ENCODE results near the gene ACOX2. TPM values are rescaled to one million over a fixed set of nuclear protein-coding genes. Genes with fewer than 3 reads are reported as not detected.

Gene ACOX2
- total and polyA plus RNA-seq, 5 donors, result 23.4 to 42.2 (median 39.9) TPM

GRCh38 chr3:58522759-58523425, 14.1 kb downstream of the ACOX2 start:
- no peak for DNase-seq
- no peak overlapping the region for H3K27ac ChIP-seq (ENCODE audit: low read length)

GRCh38 chr3:58521917-58522631, 14.9 kb downstream of the ACOX2 start:
- 76% methylated on average over 10 of the region's 10 CpGs for WGBS
- no peaks in the 10 kb centered on the region for H3K27me3 ChIP-seq (ENCODE audit: control insufficient read depth, insufficient read depth)
- ATAC-seq (peak in 1 of 2 donors; percentile 25), DNase-seq (no peak)
- no peaks in the 10 kb centered on the region for H3K4me1 ChIP-seq (ENCODE audit: control insufficient read depth, insufficient read depth, low read length)
- no peak overlapping the region for H3K4me3 ChIP-seq (ENCODE audit: low read length)
- H3K27ac ChIP-seq (ENCODE audit: low read length), result no peak overlapping the region
- intact Hi-C loops (cut with DNase I), result loop anchor here in 1 of 4 donors (10.0 kb wide), 1 partner anchor 207 kb away; no protein-coding TSS in a partner anchor
- H3K9me3 ChIP-seq (ENCODE audit: control insufficient read depth, low read length), result no peaks in the 10 kb centered on the region

More at GRCh38 chr3:58522759-58523425, 14.1 kb downstream of the ACOX2 start:
- intact Hi-C loops (cut with DNase I), result loop anchor here in 1 of 4 donors (10.0 kb wide), 1 partner anchor 208 kb away; no protein-coding TSS in a partner anchor
- Histone ChIP-seq H3K27me3 (ENCODE audit: control insufficient read depth, insufficient read depth) (no peaks in the 10 kb centered on the region), H3K4me1 (ENCODE audit: control insufficient read depth, insufficient read depth, low read length) (no peaks in the 10 kb centered on the region), H3K4me3 (ENCODE audit: low read length) (no peak overlapping the region), H3K9me3 (ENCODE audit: control insufficient read depth, low read length) (no peaks in the 10 kb centered on the region)
- ATAC-seq, result no peak
- WGBS, result 78% methylated on average over 5 of the region's 5 CpGs

- H3K27me3 ChIP-seq (ENCODE audit: control insufficient read depth, insufficient read depth), result no peaks in the 10 kb centered on the region
- no peak overlapping the region for H3K27ac ChIP-seq (ENCODE audit: low read length)
- WGBS, result 91% methylated on average over 3 of the region's 3 CpGs
- ATAC-seq (no peak), DNase-seq (no peak)
- no peaks in the 10 kb centered on the region for H3K9me3 ChIP-seq (ENCODE audit: control insufficient read depth, low read length)
- H3K4me1 ChIP-seq (ENCODE audit: control insufficient read depth, insufficient read depth, low read length), result no peaks in the 10 kb centered on the region
- intact Hi-C loops (cut with DNase I), result loop anchor here in 1 of 4 donors (10.0 kb wide), 1 partner anchor 207 kb away; no protein-coding TSS in a partner anchor
- no peak overlapping the region for H3K4me3 ChIP-seq (ENCODE audit: low read length)
Observed at GRCh38 chr3:58521336-58521670, 15.7 kb downstream of the ACOX2 start.

- WGBS, result 56% methylated on average over 8 of the region's 8 CpGs
- ATAC-seq, result no peak
Observed at GRCh38 chr3:58520403-58521335, 16.3 kb downstream of the ACOX2 start.

GRCh38 chr3:58519668-58520402, 17.2 kb downstream of the ACOX2 start:
- no peak overlapping the region for H3K27ac ChIP-seq (ENCODE audit: low read length)
- H3K9me3 ChIP-seq (ENCODE audit: control insufficient read depth, low read length), result no peaks in the 10 kb centered on the region
- no peaks in the 10 kb centered on the region for H3K4me1 ChIP-seq (ENCODE audit: control insufficient read depth, insufficient read depth, low read length)
- WGBS, result 82% methylated on average over 6 of the region's 6 CpGs
- no peak for ATAC-seq
- no peak overlapping the region for H3K4me3 ChIP-seq (ENCODE audit: low read length)
- intact Hi-C loops (cut with DNase I), result loop anchor here in 1 of 4 donors (10.0 kb wide), 1 partner anchor 205 kb away; no protein-coding TSS in a partner anchor
- no peaks in the 10 kb centered on the region for H3K27me3 ChIP-seq (ENCODE audit: control insufficient read depth, insufficient read depth)
- no peak for DNase-seq

More at GRCh38 chr3:58520403-58521335, 16.3 kb downstream of the ACOX2 start:
- intact Hi-C loops (cut with DNase I), result loop anchor here in 1 of 4 donors (10.0 kb wide), 1 partner anchor 206 kb away; no protein-coding TSS in a partner anchor
- H3K4me3 ChIP-seq (ENCODE audit: low read length), result no peak overlapping the region
- no peak for DNase-seq
- H3K9me3 ChIP-seq (ENCODE audit: control insufficient read depth, low read length), result no peaks in the 10 kb centered on the region
- H3K27ac ChIP-seq (ENCODE audit: low read length), result no peak overlapping the region
- H3K27me3 ChIP-seq (ENCODE audit: control insufficient read depth, insufficient read depth), result no peaks in the 10 kb centered on the region
- no peaks in the 10 kb centered on the region for H3K4me1 ChIP-seq (ENCODE audit: control insufficient read depth, insufficient read depth, low read length)

GRCh38 chr3:58518291-58518789, 18.6 kb downstream of the ACOX2 start:
- DNase-seq (no peak), ATAC-seq (no peak)
- Histone ChIP-seq H3K9me3 (ENCODE audit: control insufficient read depth, low read length) (no peaks in the 10 kb centered on the region), H3K4me3 (ENCODE audit: low read length) (no peak overlapping the region), H3K27me3 (ENCODE audit: control insufficient read depth, insufficient read depth) (no peaks in the 10 kb centered on the region), H3K4me1 (ENCODE audit: control insufficient read depth, insufficient read depth, low read length) (no peaks in the 10 kb centered on the region), H3K27ac (ENCODE audit: low read length) (no peak overlapping the region)
- intact Hi-C loops (cut with DNase I), result no loop called here
- WGBS, result 60% methylated on average over 3 of the region's 3 CpGs

- WGBS, result 93% methylated on average over 3 of the region's 3 CpGs
- DNase-seq, result no peak
- Histone ChIP-seq H3K4me3 (ENCODE audit: low read length) (no peak overlapping the region), H3K27ac (ENCODE audit: low read length) (no peak overlapping the region), H3K27me3 (ENCODE audit: control insufficient read depth, insufficient read depth) (no peaks in the 10 kb centered on the region), H3K4me1 (ENCODE audit: control insufficient read depth, insufficient read depth, low read length) (no peaks in the 10 kb centered on the region), H3K9me3 (ENCODE audit: control insufficient read depth, low read length) (no peaks in the 10 kb centered on the region)
- intact Hi-C loops (cut with DNase I), result no loop called here
- no peak for ATAC-seq
Observed at GRCh38 chr3:58514405-58514804, 22.6 kb downstream of the ACOX2 start.

- Histone ChIP-seq H3K27ac (ENCODE audit: low read length) (no peak overlapping the region), H3K4me1 (ENCODE audit: control insufficient read depth, insufficient read depth, low read length) (peaks cover 2% of the 10 kb centered on the region), H3K4me3 (ENCODE audit: low read length) (no peak overlapping the region), H3K27me3 (ENCODE audit: control insufficient read depth, insufficient read depth) (no peaks in the 10 kb centered on the region), H3K9me3 (ENCODE audit: control insufficient read depth, low read length) (no peaks in the 10 kb centered on the region)
- ATAC-seq (no peak), DNase-seq (no peak)
- intact Hi-C loops (cut with DNase I), result no loop called here
- 77% methylated on average over 6 of the region's 6 CpGs for WGBS
Observed at GRCh38 chr3:58508437-58508836, 28.6 kb downstream of the ACOX2 start.

GRCh38 chr3:58507356-58508078, 29.5 kb downstream of the ACOX2 start:
- H3K4me3 ChIP-seq (ENCODE audit: low read length), result no peak overlapping the region
- H3K4me1 ChIP-seq (ENCODE audit: control insufficient read depth, insufficient read depth, low read length), result peaks cover 2% of the 10 kb centered on the region
- ATAC-seq, result no peak
- intact Hi-C loops (cut with DNase I), result no loop called here
- no peak for DNase-seq
- 60% methylated on average over 2 of the region's 2 CpGs for WGBS
- H3K27ac ChIP-seq (ENCODE audit: low read length), result no peak overlapping the region
- no peaks in the 10 kb centered on the region for H3K9me3 ChIP-seq (ENCODE audit: control insufficient read depth, low read length)
- H3K27me3 ChIP-seq (ENCODE audit: control insufficient read depth, insufficient read depth), result no peaks in the 10 kb centered on the region

- 28% methylated on average over 1 of the region's 1 CpG for WGBS
- ATAC-seq, result no peak
- intact Hi-C loops (cut with DNase I), result no loop called here
Observed at GRCh38 chr3:58502872-58503271, 34.1 kb downstream of the ACOX2 start.

More at GRCh38 chr3:58502872-58503271, 34.1 kb downstream of the ACOX2 start:
- Histone ChIP-seq H3K27me3 (ENCODE audit: control insufficient read depth, insufficient read depth) (no peaks in the 10 kb centered on the region), H3K27ac (ENCODE audit: low read length) (no peak overlapping the region), H3K4me1 (ENCODE audit: control insufficient read depth, insufficient read depth, low read length) (no peaks in the 10 kb centered on the region), H3K9me3 (ENCODE audit: control insufficient read depth, low read length) (no peaks in the 10 kb centered on the region), H3K4me3 (ENCODE audit: low read length) (no peak overlapping the region)
- DNase-seq, result no peak
